GM21390 (cell line): Measurements from ENCODE around the gene ZMYND10.

Experiments
- ATAC-seq: cut with Tn5 transposase; IDR thresholded peaks from one replicate; pipeline ENCODE4 v1.9.1; 2021; ENCODE audit not compliant: unreplicated experiment

The ZMYND10 gene

DNA sequence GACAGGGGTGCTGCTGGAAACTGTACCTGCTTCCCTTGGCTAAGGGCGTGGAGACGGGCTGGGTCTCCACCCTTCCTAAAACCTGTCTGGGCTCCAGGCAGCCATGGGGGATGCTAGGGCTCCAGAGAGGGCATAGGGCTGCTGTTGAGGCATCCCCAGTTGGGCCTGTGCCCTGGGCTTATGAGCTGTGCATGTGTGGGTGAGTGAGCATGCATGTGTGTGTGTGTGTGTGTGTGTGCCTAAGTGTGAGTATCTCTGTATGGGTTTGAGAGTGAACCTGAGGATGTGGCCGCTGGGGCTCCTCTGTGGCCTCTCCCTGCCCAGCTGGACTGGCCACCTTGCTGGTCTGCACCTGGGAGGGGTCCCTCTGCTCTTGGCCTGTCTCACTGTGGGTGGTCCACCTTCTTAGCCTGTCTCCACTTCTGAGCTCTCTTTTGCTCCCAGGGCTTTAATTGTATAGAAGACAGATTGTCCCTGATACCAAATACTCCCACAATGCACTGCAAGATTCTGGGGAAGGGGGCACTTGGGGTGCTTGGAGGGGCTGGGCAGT is 25.7 kb upstream of the ZMYND10 start:
- no peak for ATAC-seq

- ATAC-seq: no peak
Measured at GRCh38 chr3:50370594-50370993, 25.1 kb upstream of the ZMYND10 start.

- no peak for ATAC-seq
Measured at GRCh38 chr3:50369012-50369670, 23.6 kb upstream of the ZMYND10 start.

- ATAC-seq: no peak
Measured at GRCh38 chr3:50365842-50366220, 20.3 kb upstream of the ZMYND10 start.

- peak; percentile 82 for ATAC-seq
Measured at GRCh38 chr3:50365080-50365841, 19.7 kb upstream of the ZMYND10 start.

DNA sequence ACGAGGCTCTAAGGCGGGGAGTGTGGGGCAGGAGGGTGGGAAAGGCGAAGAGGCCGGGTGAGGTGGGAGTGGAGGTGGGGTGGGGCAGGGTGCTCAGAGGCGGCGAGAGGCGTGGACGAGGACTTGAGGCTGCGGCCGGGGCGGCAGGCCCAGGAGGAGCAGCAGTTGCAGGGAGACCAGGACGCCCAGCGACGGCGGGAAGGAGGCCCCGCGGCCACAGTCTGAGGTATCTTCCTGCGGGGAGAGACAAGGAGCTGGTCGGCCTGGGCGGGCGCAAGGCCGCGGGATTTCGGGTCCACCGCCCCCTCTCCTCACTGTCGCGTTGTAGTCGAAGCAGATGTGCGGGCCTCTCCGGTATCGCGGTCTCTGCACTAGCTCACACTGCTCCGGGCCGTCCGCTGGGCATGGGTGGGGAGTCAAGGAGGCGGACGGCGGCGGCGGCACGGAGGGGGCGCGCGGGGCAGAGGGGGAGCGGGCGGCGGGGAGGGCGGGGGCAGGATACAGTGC is 19.1 kb upstream of the ZMYND10 start:
- ATAC-seq: no peak

- ATAC-seq: peak; percentile 3
Measured at GRCh38 chr3:50359760-50360110, 14.2 kb upstream of the ZMYND10 start.

- peak; percentile 99 for ATAC-seq
Measured at GRCh38 chr3:50358911-50359759, 13.6 kb upstream of the ZMYND10 start, which contains the start of gene TMEM115. TMEM115 (minus strand) TSS chr3:50359521; CDS start chr3:50359063, 458 bp downstream.

- no peak for ATAC-seq
Measured at GRCh38 chr3:50358355-50358910, 12.9 kb upstream of the ZMYND10 start.

GRCh38 chr3:50357481-50357880 is 11.9 kb upstream of the ZMYND10 start:
- no peak for ATAC-seq

DNA sequence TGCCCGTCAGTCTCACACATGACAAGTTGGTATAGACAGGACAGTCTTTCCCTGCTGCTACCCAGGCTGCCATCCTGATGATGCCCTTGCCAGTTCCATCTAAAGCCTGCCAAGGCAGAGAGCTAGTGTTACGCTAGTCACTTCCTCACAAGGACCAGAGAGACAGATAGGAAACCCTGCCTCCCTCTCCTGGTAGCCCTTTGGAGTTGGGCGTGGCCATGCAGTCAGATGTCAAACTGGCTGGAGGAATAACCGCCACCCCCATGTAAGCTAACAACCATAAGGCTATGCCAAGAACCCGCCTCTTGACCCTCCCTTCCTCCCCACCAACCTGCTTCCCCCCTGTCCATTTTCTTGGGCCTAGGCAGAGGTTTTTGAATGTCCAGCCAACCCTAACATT is 11.0 kb upstream of the ZMYND10 start:
- ATAC-seq: no peak

DNA sequence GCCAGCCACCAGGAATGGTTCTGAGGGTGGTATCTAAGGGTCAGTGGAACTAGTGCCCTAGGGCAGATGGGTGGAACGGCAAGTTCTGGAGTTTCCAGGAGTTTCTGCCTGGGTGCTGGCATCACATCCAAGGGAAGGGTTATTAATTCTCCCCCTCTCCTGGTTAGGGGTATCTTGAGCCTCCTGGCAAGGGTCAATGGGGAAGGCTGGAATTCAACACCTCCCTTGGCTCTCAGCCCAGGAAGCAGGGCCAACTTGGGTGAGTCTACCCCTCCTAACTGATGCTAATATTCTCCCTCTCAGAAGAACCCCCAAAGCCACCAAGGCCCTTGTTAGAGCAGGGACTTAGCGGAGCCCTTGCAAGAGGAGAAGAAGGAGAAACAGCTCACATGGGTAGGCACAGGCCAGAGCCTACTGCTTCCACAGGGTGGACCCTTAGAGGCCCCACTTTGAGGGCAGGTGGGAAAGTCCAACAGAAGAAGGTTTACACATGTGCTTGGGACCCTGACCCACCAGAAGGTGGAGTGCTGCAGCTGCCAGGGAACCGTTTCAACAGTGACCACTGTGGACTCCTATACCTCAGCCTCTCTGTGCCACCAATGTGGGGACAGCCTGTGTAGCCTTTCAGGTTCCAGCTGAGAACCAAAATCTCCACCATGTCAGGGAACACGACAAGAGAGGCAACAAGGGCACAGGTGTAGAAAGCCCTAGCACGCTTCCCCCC is 10.5 kb upstream of the ZMYND10 start:
- ATAC-seq: no peak

- no peak for ATAC-seq
Measured at GRCh38 chr3:50354850-50355249, 9.3 kb upstream of the ZMYND10 start.

- no peak for ATAC-seq
Measured at GRCh38 chr3:50354186-50354764, 8.7 kb upstream of the ZMYND10 start.

GRCh38 chr3:50353245-50354004 is 7.9 kb upstream of the ZMYND10 start:
- no peak for ATAC-seq

- no peak for ATAC-seq
Measured at GRCh38 chr3:50352781-50353180, 7.2 kb upstream of the ZMYND10 start.

DNA sequence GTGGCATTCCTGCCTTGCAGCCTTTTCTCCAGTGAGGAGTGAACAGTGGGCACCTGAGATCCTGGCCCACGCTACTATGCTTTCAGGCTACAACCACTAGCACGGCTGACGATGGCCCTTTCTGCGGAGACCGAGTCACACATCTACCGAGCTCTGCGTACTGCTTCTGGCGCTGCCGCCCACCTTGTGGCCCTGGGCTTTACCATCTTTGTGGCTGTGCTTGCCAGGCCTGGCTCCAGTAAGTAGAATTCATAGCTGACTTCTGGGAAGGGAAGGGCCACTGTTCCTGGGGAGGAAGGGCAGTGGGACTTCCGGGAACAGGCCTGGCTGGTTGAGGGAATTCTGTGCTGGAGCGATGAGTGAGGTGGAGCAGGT is 5.8 kb upstream of the ZMYND10 start:
- ATAC-seq: no peak

GRCh38 chr3:50350527-50351322 is 5.2 kb upstream of the ZMYND10 start, which contains the start of the genes CYB561D2 and NPRL2:
CYB561D2 (plus strand) TSS chr3:50350862; CDS start chr3:50351434, 572 bp downstream.
NPRL2 (minus strand) TSS chr3:50350775; CDS start chr3:50350652, 123 bp downstream.
- ATAC-seq: peak; percentile 83
